Measurements from ENCODE around the gene PIK3C2G. TPM values are rescaled to one million over a fixed set of nuclear protein-coding genes. Genes with fewer than 3 reads are reported as not detected.
A peak's percentile ranks its signal among the peaks of the same experiment; 100 is the strongest.

Gene PIK3C2G
- polyA plus RNA-seq, 2 of the 4 experiments (the other 2 are of a cell fraction), result 0.01 TPM; not detected in 1

- no peaks in the 10 kb centered on the region for H3K4me1 ChIP-seq
- FAIRE-seq (no peak), ATAC-seq (no peak), DNase-seq (ENCODE audit: low read depth in 1 of 2, low spot score in 1 of 2) (no peak)
- H3K4me2 ChIP-seq, result no peak overlapping the region
- no peak overlapping the region for H3K27ac ChIP-seq
- H3K9me3 ChIP-seq, result no peaks in the 10 kb centered on the region
- TF ChIP-seq PHF8 (IDR thresholded peaks at IDR 0.05; ENCODE audit: borderline replicate concordance, low read depth), result no peak
- no peak for TF ChIP-seq CHD2 (IDR thresholded peaks at IDR 0.05; ENCODE audit: low read length, partially characterized antibody)
- no peak for TF ChIP-seq HMGXB4 (CRISPR knock-in tag; IDR thresholded peaks at IDR 0.05; ENCODE audit: borderline replicate concordance)
- TF ChIP-seq RAD21 (conservative IDR thresholded peaks at IDR 0.05 in 1 of 2, IDR thresholded peaks at IDR 0.05 in 1 of 2), result no peak
- no peak for TF ChIP-seq POLR2AphosphoS2 (conservative IDR thresholded peaks at IDR 0.05; ENCODE audit: low read length)
- H3K4me3 ChIP-seq, result no peak overlapping the region
- ChIA-PET POLR2A (no interaction called here), CTCF (interaction anchor here (1.5 kb wide), 1 partner anchor 9 kb away, joined by 3 read pairs; no protein-coding TSS in a partner anchor)
- WGBS (ENCODE audit: missing lambda C conversion rate), result 78% methylated on average over 5 of the region's 5 CpGs
These were observed 588 bp downstream of the PIK3C2G start for GRCh38 chr12:18261906-18262305.

GRCh38 chr12:18262514-18262913, 1.2 kb downstream of the PIK3C2G start:
- ChIA-PET POLR2A (no interaction called here), CTCF (interaction anchor here (1.5 kb wide), 1 partner anchor 9 kb away, joined by 3 read pairs; no protein-coding TSS in a partner anchor)
- H3K4me2 ChIP-seq, result no peak overlapping the region
- H3K27ac ChIP-seq, result no peak overlapping the region
- no peaks in the 10 kb centered on the region for H3K4me1 ChIP-seq
- H3K4me3 ChIP-seq, result no peak overlapping the region
- H3K9me3 ChIP-seq, result no peaks in the 10 kb centered on the region
- DNase-seq (ENCODE audit: low read depth in 1 of 2, low spot score in 1 of 2) (no peak), FAIRE-seq (peak; percentile 28), ATAC-seq (no peak)
- WGBS (ENCODE audit: missing lambda C conversion rate), result 17% methylated on average over 2 of the region's 2 CpGs
- TF ChIP-seq FOXS1 (CRISPR knock-in tag; IDR thresholded peaks at IDR 0.05) (no peak), PBX3 (IDR thresholded peaks at IDR 0.05) (no peak), ZNF302 (CRISPR knock-in tag; IDR thresholded peaks at IDR 0.05) (no peak), EHMT2 (IDR thresholded peaks at IDR 0.05; ENCODE audit: low read depth) (no peak), USF2 (IDR thresholded peaks at IDR 0.05) (no peak), CBX2 (IDR thresholded peaks at IDR 0.05; ENCODE audit: borderline replicate concordance, low read depth) (no peak), MYC (IDR thresholded peaks at IDR 0.05; ENCODE audit: borderline replicate concordance, low read length) (no peak)

- FAIRE-seq, result no peak
- Histone ChIP-seq H3K9me3 (no peaks in the 10 kb centered on the region), H3K4me2 (no peak overlapping the region), H3K27ac (no peak overlapping the region), H3K4me1 (no peaks in the 10 kb centered on the region), H3K4me3 (no peak overlapping the region)
- POLR2A ChIA-PET, result no interaction called here
- TF ChIP-seq BCL3 (IDR thresholded peaks at IDR 0.05) (no peak), GATA3 (IDR thresholded peaks at IDR 0.05; ENCODE audit: borderline replicate concordance) (no peak), SREBF2 (IDR thresholded peaks at IDR 0.05) (no peak), KDM1A (IDR thresholded peaks at IDR 0.05; ENCODE audit: low read depth) (no peak), HES2 (IDR thresholded peaks at IDR 0.05) (no peak), CBX2 (IDR thresholded peaks at IDR 0.05; ENCODE audit: borderline replicate concordance, low read depth) (no peak), RARB (CRISPR knock-in tag; IDR thresholded peaks at IDR 0.05) (no peak), CHD2 (IDR thresholded peaks at IDR 0.05; ENCODE audit: low read length, partially characterized antibody) (no peak), MAFK (IDR thresholded peaks at IDR 0.05; ENCODE audit: partially characterized antibody) (no peak), MAX (IDR thresholded peaks at IDR 0.05) (no peak), RFX5 (IDR thresholded peaks at IDR 0.05) (no peak), CBX8 (IDR thresholded peaks at IDR 0.05) (no peak), EP300 (IDR thresholded peaks at IDR 0.05) (no peak), ZFP36 (IDR thresholded peaks at IDR 0.05; ENCODE audit: borderline replicate concordance, partially characterized antibody) (no peak), MYC (IDR thresholded peaks at IDR 0.05; ENCODE audit: borderline replicate concordance, low read length) (no peak), MAZ (IDR thresholded peaks at IDR 0.05; ENCODE audit: borderline replicate concordance, low read depth, low read length) (no peak), CHD4 (IDR thresholded peaks at IDR 0.05; ENCODE audit: borderline replicate concordance) (no peak)
- CTCF ChIA-PET, result no interaction called here
- ATAC-seq, result no peak
- no peak for DNase-seq (ENCODE audit: low read depth in 1 of 2, low spot score in 1 of 2)
- WGBS (ENCODE audit: missing lambda C conversion rate), result 30% methylated on average over 1 of the region's 1 CpG
These were observed 3.3 kb downstream of the PIK3C2G start for GRCh38 chr12:18264581-18265075.
